OCI-LY7 (cell line): Measurements from ENCODE around the gene MMD. TPM values are rescaled to one million over a fixed set of nuclear protein-coding genes. Genes with fewer than 3 reads are reported as not detected.

Experiments used
- BruUV-seq: library from RNA; stranded (reverse); fragments of 400-500 nt; replicated peaks from 2 replicates; lab custom pipeline; 2021; lab: Mats Ljungman, UMichigan
- CTCF ChIA-PET: fragments of 300-600 bp; sonication (Branson Sonifier 250); formaldehyde crosslinking; loops from one replicate; lab custom pipeline; 2022; ENCODE audit warnings: antibody characterized with exemption; ENCODE audit not compliant: unreplicated experiment; lab: Charles Lee
- POLR2A ChIA-PET: fragments of 300-600 bp; sonication (Branson Sonifier 250); formaldehyde crosslinking; loops from one replicate; lab custom pipeline; 2022; ENCODE audit warnings: antibody characterized with exemption; lab: Charles Lee
- DNase-seq: peaks from one replicate; pipeline ENCODE4 v3.0.0-alpha.2; 2015; ENCODE audit warnings: low spot score
- H2AFZ ChIP-seq: fragments of 200-600 bp; sonication (generic), shearing (Covaris generic); 2 replicates; pipeline ENCODE4 v1.6.1; 2014; ENCODE audit warnings: mild to moderate bottlenecking, antibody characterized with exemption, low read length, moderate library complexity
- H3K27ac ChIP-seq: fragments of 200-600 bp; sonication (generic); 2 replicates; pipeline ENCODE4 v1.5.1; 2014; ENCODE audit warnings: mixed run types, low read depth, mild to moderate bottlenecking, moderate library complexity, low read length, inconsistent platforms; ENCODE audit not compliant: poor library complexity, severe bottlenecking
- H3K36me3 ChIP-seq: fragments of 200-600 bp; sonication (generic); 2 replicates; pipeline ENCODE4 v1.6.1; 2014; ENCODE audit warnings: mild to moderate bottlenecking, antibody characterized with exemption, low read length, moderate library complexity, mixed read lengths; ENCODE audit not compliant: insufficient read depth
- H3K4me1 ChIP-seq: fragments of 200-600 bp; sonication (generic); 2 replicates; pipeline ENCODE4 v1.5.1; 2014; ENCODE audit warnings: mild to moderate bottlenecking, low read length; ENCODE audit not compliant: insufficient read depth, poor library complexity, severe bottlenecking
- H3K4me2 ChIP-seq: fragments of 200-600 bp; sonication (generic); 2 replicates; pipeline ENCODE4 v1.6.1; 2014; ENCODE audit warnings: mild to moderate bottlenecking, low read length
- H3K4me3 ChIP-seq: fragments of 200-600 bp; sonication (generic); 2 replicates; pipeline ENCODE4 v1.5.1; 2014; ENCODE audit warnings: mild to moderate bottlenecking, low read depth, low read length; ENCODE audit not compliant: poor library complexity, severe bottlenecking
- H3K79me2 ChIP-seq: fragments of 200-600 bp; sonication (generic); 2 replicates; pipeline ENCODE4 v1.6.1; 2016; ENCODE audit warnings: low read depth, mild to moderate bottlenecking, low read length, moderate library complexity, mixed read lengths; ENCODE audit not compliant: insufficient read depth
- H3K9me2 ChIP-seq: fragments of 200-600 bp; sonication (generic); 2 replicates; pipeline ENCODE4 v1.6.1; 2016; ENCODE audit warnings: mild to moderate bottlenecking, low read length, mixed read lengths; ENCODE audit not compliant: insufficient read depth
- H3K9me3 ChIP-seq: fragments of 200-600 bp; sonication (generic); 2 replicates; pipeline ENCODE4 v1.6.1; 2014; ENCODE audit warnings: mild to moderate bottlenecking, mixed run types, low read length, mixed read lengths
- H4K20me1 ChIP-seq: fragments of 200-600 bp; sonication (generic); 2 replicates; pipeline ENCODE4 v1.6.1; 2014; ENCODE audit warnings: mild to moderate bottlenecking, antibody characterized with exemption, low read length, moderate library complexity, mixed read lengths; ENCODE audit not compliant: insufficient read depth
- CTCF ChIP-seq: fragments of 200-600 bp; sonication (generic); conservative IDR thresholded peaks from 2 replicates; pipeline ENCODE4 v1.5.1; 2014; ENCODE audit warnings: mild to moderate bottlenecking, antibody characterized with exemption, low read length, moderate library complexity, mixed read lengths
- EZH2phosphoT487 ChIP-seq: fragments of 200-600 bp; sonication (generic); IDR thresholded peaks from 2 replicates; pipeline ENCODE4 v1.6.1; 2018; ENCODE audit warnings: low read depth, borderline replicate concordance, mild to moderate bottlenecking, mixed run types, antibody characterized with exemption, low read length, moderate library complexity, mixed read lengths
- intact Hi-C: fragments of 100-400 bp; cut with micrococcal nuclease; formaldehyde crosslinking; loops from one replicate; pipeline ENCODE4 v1.10.0; 2022; ENCODE audit not compliant: unreplicated experiment
- total RNA-seq, 2 experiments: library from RNA; depleted of rRNA in 1 of 2; stranded (reverse); fragments of >200 nt in 1 of 2; shearing (Covaris generic) in 1 of 2; gene quantifications; 2 replicates each; pipeline ENCODE4 v1.2.3, GENCODE V29; 2014 to 2022

MMD gene
- total RNA-seq, 2 experiments from 2014 or later, result 42.7 to 43.8 TPM

GRCh38 chr17:55386796-55387332 lies 34.8 kb downstream of the MMD start:
- POLR2A ChIA-PET, result no interaction called here
- no peak overlapping the region for H3K27ac ChIP-seq

GRCh38 chr17:55384643-55385232 lies 36.9 kb downstream of the MMD start:
- Histone ChIP-seq H3K36me3 (no peaks in the 10 kb centered on the region), H3K9me3 (no peaks in the 10 kb centered on the region), H3K27ac (no peak overlapping the region), H3K9me2 (no peaks in the 10 kb centered on the region), H4K20me1 (no peaks in the 10 kb centered on the region), H3K4me2 (no peak overlapping the region), H3K79me2 (no peaks in the 10 kb centered on the region), H3K4me1 (peaks cover 7% of the 10 kb centered on the region), H2AFZ (no peak overlapping the region), H3K4me3 (no peak overlapping the region)
- CTCF ChIA-PET, result no interaction called here
- TF ChIP-seq CTCF, result no peak
- TF ChIP-seq EZH2phosphoT487, result no peak
- no peak for DNase-seq
- POLR2A ChIA-PET, result no interaction called here
- BruUV-seq, result no TSS peak
- intact Hi-C loops, result loop anchor here (5.0 kb wide), 1 partner anchor 113 kb away; no protein-coding TSS in a partner anchor

More at GRCh38 chr17:55386796-55387332, 34.8 kb downstream of the MMD start:
- no peak for TF ChIP-seq EZH2phosphoT487
- no peak for TF ChIP-seq CTCF
- Histone ChIP-seq H2AFZ (no peak overlapping the region), H3K9me2 (no peaks in the 10 kb centered on the region), H3K79me2 (no peaks in the 10 kb centered on the region), H4K20me1 (no peaks in the 10 kb centered on the region), H3K4me1 (peaks cover 7% of the 10 kb centered on the region), H3K36me3 (peaks cover 3% of the 10 kb centered on the region), H3K4me2 (no peak overlapping the region), H3K4me3 (no peak overlapping the region), H3K9me3 (no peaks in the 10 kb centered on the region)
- DNase-seq, result no peak
- intact Hi-C loops, result loop anchor here (5.0 kb wide), 1 partner anchor 110 kb away; no protein-coding TSS in a partner anchor
- BruUV-seq, result no TSS peak
- CTCF ChIA-PET, result no interaction called here
